H1 (cell line): ENCODE measurements around the gene TTC4. TPM values are rescaled to one million over a fixed set of nuclear protein-coding genes. Genes with fewer than 3 reads are reported as not detected.

Experiments
- CTCF ChIA-PET: fragments of 300-600 bp; sonication (Branson Sonifier 250); formaldehyde crosslinking; loops from one replicate; lab custom pipeline; 2021; ENCODE audit not compliant: partially characterized antibody; lab: Charles Lee
- POLR2A ChIA-PET: fragments of 300-600 bp; sonication (Branson Sonifier 250); formaldehyde crosslinking; loops from one replicate; lab custom pipeline; 2021; ENCODE audit warnings: inconsistent platforms; ENCODE audit not compliant: partially characterized antibody; lab: Charles Lee
- DNase-seq, 2 experiments: peaks; one replicate each; pipeline versions ENCODE4 v3.0.0 to v3.0.0-alpha.2; 2010 to 2022; ENCODE audit warnings: low spot score in 2 of 2, low read depth in 1 of 2, mixed read lengths in 1 of 2
- FAIRE-seq: peaks from 2 replicates; lab custom pipeline; 2011; peaks lifted over from hg19 to GRCh38; lab: Jason Lieb, UNC
- H2AFZ ChIP-seq: 2 replicates; pipeline ENCODE4 v1.8.1; 2012; ENCODE audit warnings: low read length, inconsistent platforms
- H2AK5ac ChIP-seq: 2 replicates; pipeline ENCODE4 v1.6.1; 2013; ENCODE audit warnings: low read depth, low read length
- H2BK120ac ChIP-seq: replicated peaks from 2 replicates; pipeline ENCODE3; 2013; ENCODE audit warnings: low read depth, low read length, inconsistent platforms
- H2BK12ac ChIP-seq: 2 replicates; pipeline ENCODE4 v1.6.1; 2013; ENCODE audit warnings: low read depth, low read length
- H2BK15ac ChIP-seq: 2 replicates; pipeline ENCODE4 v1.6.1; 2013; ENCODE audit warnings: low read length
- H2BK20ac ChIP-seq: 2 replicates; pipeline ENCODE4 v1.6.1; 2013; ENCODE audit warnings: low read length
- H2BK5ac ChIP-seq: 2 replicates; pipeline ENCODE4 v1.6.1; 2013; ENCODE audit warnings: low read depth, low read length
- H3K14ac ChIP-seq: 2 replicates; pipeline ENCODE4 v1.6.1; 2013; ENCODE audit warnings: inconsistent platforms; ENCODE audit not compliant: insufficient read length
- H3K18ac ChIP-seq: 2 replicates; pipeline ENCODE4 v1.6.1; 2013; ENCODE audit warnings: low read length; ENCODE audit errors: extremely low read depth
- H3K23ac ChIP-seq: 2 replicates; pipeline ENCODE4 v1.6.1; 2013; ENCODE audit warnings: inconsistent platforms; ENCODE audit not compliant: insufficient read length
- H3K23me2 ChIP-seq: 2 replicates; pipeline ENCODE4 v1.6.1; 2013; ENCODE audit warnings: low read depth, low read length
- H3K27ac ChIP-seq: 2 replicates; pipeline ENCODE4 v1.6.1; 2011; ENCODE audit warnings: low read depth, low read length, inconsistent platforms
- H3K27me3 ChIP-seq, 4 experiments: replicated peaks in 1 of 4; 1 replicate in 1 of 4; 2 replicates in 3 of 4; pipeline versions ENCODE4 v1.6.1 to v1.8.1; 2011 to 2013; ENCODE audit warnings: low read length in 3 of 4, mild to moderate bottlenecking in 3 of 4, inconsistent platforms in 2 of 4, mixed read lengths in 2 of 4, moderate library complexity in 1 of 4; ENCODE audit not compliant: control insufficient read depth in 3 of 4, insufficient read depth in 3 of 4; ENCODE audit errors: extremely low read depth in 1 of 4
- H3K36me3 ChIP-seq, 4 experiments: 2 replicates each; pipeline versions ENCODE4 v1.6.1 to v1.8.1; 2011 to 2013; ENCODE audit warnings: mild to moderate bottlenecking in 4 of 4, low read length in 3 of 4, moderate library complexity in 2 of 4, control low read depth in 1 of 4, inconsistent platforms in 1 of 4; ENCODE audit not compliant: insufficient read depth in 4 of 4, control insufficient read depth in 2 of 4
- H3K4ac ChIP-seq: replicated peaks from 2 replicates; pipeline ENCODE3; 2013; ENCODE audit warnings: low read length, low read depth, mixed read lengths, inconsistent platforms; ENCODE audit not compliant: insufficient read length
- H3K4me1 ChIP-seq, 4 experiments: replicated peaks in 1 of 4; 1 replicate in 1 of 4; 2 replicates in 3 of 4; pipeline versions ENCODE4 v1.6.1 to v1.8.1; 2011 to 2013; ENCODE audit warnings: low read length in 3 of 4, inconsistent platforms in 2 of 4, mixed read lengths in 1 of 4; ENCODE audit not compliant: insufficient read depth in 4 of 4, control insufficient read depth in 3 of 4
- H3K4me2 ChIP-seq, 2 experiments: 2 replicates each; pipeline versions ENCODE4 v1.6.1 to v1.8.1; 2011 to 2013; ENCODE audit warnings: low read depth in 2 of 2, low read length in 2 of 2, control low read depth in 1 of 2, inconsistent platforms in 1 of 2, mild to moderate bottlenecking in 1 of 2; ENCODE audit not compliant: insufficient read depth in 1 of 2
- H3K4me3 ChIP-seq, 4 experiments: fragments of 200-600, 300-600 bp in 1 of 4; sonication (generic), shearing (Covaris generic), sonication (Bioruptor Twin) in 1 of 4; 2 replicates each; pipeline versions ENCODE4 v1.5.1 to v1.8.1; 2011 to 2016; ENCODE audit warnings: low read length in 4 of 4, low read depth in 3 of 4, control low read depth in 2 of 4, inconsistent platforms in 2 of 4, mild to moderate bottlenecking in 2 of 4, mixed read lengths in 1 of 4, moderate library complexity in 1 of 4; ENCODE audit not compliant: insufficient read depth in 2 of 4; ENCODE audit errors: extremely low read depth in 1 of 4
- H3K56ac ChIP-seq: replicated peaks from 2 replicates; pipeline ENCODE3; 2013; ENCODE audit warnings: low read depth, mild to moderate bottlenecking, mixed read lengths, low read length, inconsistent platforms; ENCODE audit not compliant: insufficient read length
- H3K79me1 ChIP-seq: 2 replicates; pipeline ENCODE4 v1.6.1; 2013; ENCODE audit warnings: low read depth, low read length, control low read depth
- H3K79me2 ChIP-seq, 2 experiments: 2 replicates each; pipeline versions ENCODE4 v1.6.1 to v1.8.1; 2012 to 2013; ENCODE audit warnings: low read length in 2 of 2, mild to moderate bottlenecking in 2 of 2, inconsistent platforms in 1 of 2; ENCODE audit not compliant: insufficient read depth in 2 of 2, control insufficient read depth in 1 of 2
- H3K9ac ChIP-seq, 4 experiments: replicated peaks in 1 of 4; 1 replicate in 1 of 4; 2 replicates in 3 of 4; pipeline versions ENCODE4 v1.6.1 to v1.8.1; 2011 to 2013; ENCODE audit warnings: low read depth in 3 of 4, low read length in 3 of 4, control low read depth in 2 of 4, mild to moderate bottlenecking in 2 of 4, moderate library complexity in 2 of 4, inconsistent platforms in 1 of 4; ENCODE audit errors: extremely low read depth in 1 of 4
- H3K9me3 ChIP-seq, 2 experiments: 2 replicates each; pipeline versions ENCODE4 v1.6.1 to v1.8.1; 2012 to 2013; ENCODE audit warnings: mild to moderate bottlenecking in 2 of 2, moderate library complexity in 2 of 2, control low read depth in 1 of 2, inconsistent platforms in 1 of 2, low read depth in 1 of 2, low read length in 1 of 2, mixed read lengths in 1 of 2; ENCODE audit not compliant: insufficient read depth in 2 of 2
- H4K20me1 ChIP-seq, 2 experiments: replicated peaks in 1 of 2; 2 replicates each; pipeline versions ENCODE3 to v1.8.1; 2011 to 2013; ENCODE audit warnings: inconsistent platforms in 2 of 2, low read length in 2 of 2, mild to moderate bottlenecking in 1 of 2; ENCODE audit not compliant: insufficient read depth in 2 of 2, control insufficient read depth in 1 of 2
- H4K5ac ChIP-seq: 2 replicates; pipeline ENCODE4 v1.6.1; 2013; ENCODE audit warnings: low read length, low read depth, mixed read lengths, inconsistent platforms; ENCODE audit not compliant: insufficient read length
- H4K8ac ChIP-seq: 2 replicates; pipeline ENCODE4 v1.8.0; 2013; ENCODE audit warnings: mild to moderate bottlenecking, moderate library complexity, low read length, inconsistent platforms; ENCODE audit not compliant: insufficient read depth; ENCODE audit errors: extremely low read depth
- H4K91ac ChIP-seq: replicated peaks from 2 replicates; pipeline ENCODE3; 2013; ENCODE audit warnings: low read length, mixed read lengths, inconsistent platforms; ENCODE audit not compliant: insufficient read length
- EGR1 ChIP-seq: IDR thresholded peaks from 2 replicates; pipeline ENCODE4 v1.6.1; 2011; ENCODE audit warnings: low read depth, low read length, borderline replicate concordance
- EZH2 ChIP-seq: fragments of 200-600 bp; sonication (generic); IDR thresholded peaks from 2 replicates; pipeline ENCODE4 v1.7.1; 2012; ENCODE audit warnings: low read depth, mild to moderate bottlenecking, moderate library complexity, low read length, inconsistent platforms; ENCODE audit not compliant: severe bottlenecking
- GTF2F1 ChIP-seq: IDR thresholded peaks from 2 replicates; pipeline ENCODE4 v1.6.1; 2012; ENCODE audit warnings: low read depth, low read length, improper control_type of control experiment, borderline replicate concordance
- KDM5A ChIP-seq: fragments of 200-600 bp; IDR thresholded peaks from 2 replicates; pipeline ENCODE4 v1.7.1; 2012; ENCODE audit warnings: mild to moderate bottlenecking, low read length, inconsistent platforms, mixed read lengths
- POLR2A ChIP-seq, 2 experiments: IDR thresholded peaks; 1 replicate in 1 of 2; 2 replicates in 1 of 2; pipeline ENCODE4 v1.6.1; 2011; ENCODE audit warnings: low read depth in 2 of 2, low read length in 2 of 2, mild to moderate bottlenecking in 2 of 2; ENCODE audit errors: control extremely low read depth in 1 of 2
- RAD21 ChIP-seq, 2 experiments: IDR thresholded peaks in 1 of 2; conservative IDR thresholded peaks in 1 of 2; 2 replicates each; pipeline ENCODE4 v1.6.1; 2011; ENCODE audit warnings: low read depth in 2 of 2, low read length in 2 of 2, improper control_type of control experiment in 1 of 2, inconsistent platforms in 1 of 2, mild to moderate bottlenecking in 1 of 2, moderate library complexity in 1 of 2
- SAP30 ChIP-seq: fragments of 300-600 bp; sonication (generic); IDR thresholded peaks from 2 replicates; pipeline ENCODE4 v1.7.1; 2012; ENCODE audit warnings: low read length, moderate library complexity, mild to moderate bottlenecking, inconsistent platforms; ENCODE audit not compliant: insufficient read depth, insufficient replicate concordance
- SIN3A ChIP-seq, 2 experiments: IDR thresholded peaks in 1 of 2; conservative IDR thresholded peaks in 1 of 2; 2 replicates each; pipeline ENCODE4 v1.6.1; 2011 to 2012; ENCODE audit warnings: low read length in 2 of 2, improper control_type of control experiment in 1 of 2, low read depth in 1 of 2, mild to moderate bottlenecking in 1 of 2
- SP2 ChIP-seq: IDR thresholded peaks from 2 replicates; pipeline ENCODE4 v1.6.1; 2012; ENCODE audit warnings: mild to moderate bottlenecking, low read length, inconsistent platforms
- SP4 ChIP-seq: IDR thresholded peaks from 2 replicates; pipeline ENCODE4 v1.6.1; 2012; ENCODE audit warnings: low read length, inconsistent platforms
- TBP ChIP-seq: IDR thresholded peaks from 2 replicates; pipeline ENCODE4 v1.6.1; 2011; ENCODE audit warnings: low read depth, low read length, improper control_type of control experiment
- TCF12 ChIP-seq: IDR thresholded peaks from 2 replicates; pipeline ENCODE4 v1.6.1; 2011; ENCODE audit warnings: low read depth, mild to moderate bottlenecking, low read length
- YY1 ChIP-seq: IDR thresholded peaks from 2 replicates; pipeline ENCODE4 v1.6.1; 2011; ENCODE audit warnings: low read depth, mild to moderate bottlenecking, low read length
- WGBS, 2 experiments: shearing (Covaris generic) in 1 of 2; methylation state at CpG; one replicate each; pipeline versions ENCODE4 v1.1.6 to v1.1.7; 2013 to 2015; ENCODE audit warnings: low lambda C conversion rate in 2 of 2, mixed read lengths in 2 of 2, inconsistent platforms in 1 of 2, low coverage in 1 of 2, missing lambda C conversion rate in 1 of 2; ENCODE audit not compliant: insufficient replicate concordance in 2 of 2, insufficient coverage in 1 of 2, insufficient read length in 1 of 2; ENCODE audit errors: extremely low coverage in 1 of 2, missing lambda C conversion rate in 1 of 2; 5-methylcytosine and 5-hydroxymethylcytosine counted together
- polyA plus RNA-seq, 7 experiments: library from polyadenylated mRNA; depleted of rRNA in 3 of 7; stranded (reverse) in 5 of 7; unstranded in 2 of 7; fragments of >200 nt in 5 of 7; fragments of 200-250 nt in 2 of 7; gene quantifications; 1 replicate in 5 of 7; 2 replicates in 1 of 7; 4 replicates in 1 of 7; pipeline versions ENCODE4 v1.2.1 to v1.2.3, GENCODE V29; 2011 to 2013; ENCODE audit warnings: missing spikeins in 2 of 7, mixed read lengths in 2 of 7
- total RNA-seq: library from RNA; stranded (reverse); fragmentation: NEBNext Ultra II Directional; extraction: Animal tissue kit (Norgen Biotek cat#: 25700); gene quantifications from 2 replicates; pipeline ENCODE4 v1.2.1, GENCODE V29; 2021
- TF ChIP-seq, protein P1 (sequence below): IDR thresholded peaks from 2 replicates; pipeline ENCODE4 v1.6.1; 2012; ENCODE audit warnings: inconsistent platforms

TTC4 gene
- total and polyA plus RNA-seq, 2 of the 8 experiments (the other 6 are each of a cell fraction or from before 2014, with no cell fraction given): 21.0 to 25.1 TPM

DNA sequence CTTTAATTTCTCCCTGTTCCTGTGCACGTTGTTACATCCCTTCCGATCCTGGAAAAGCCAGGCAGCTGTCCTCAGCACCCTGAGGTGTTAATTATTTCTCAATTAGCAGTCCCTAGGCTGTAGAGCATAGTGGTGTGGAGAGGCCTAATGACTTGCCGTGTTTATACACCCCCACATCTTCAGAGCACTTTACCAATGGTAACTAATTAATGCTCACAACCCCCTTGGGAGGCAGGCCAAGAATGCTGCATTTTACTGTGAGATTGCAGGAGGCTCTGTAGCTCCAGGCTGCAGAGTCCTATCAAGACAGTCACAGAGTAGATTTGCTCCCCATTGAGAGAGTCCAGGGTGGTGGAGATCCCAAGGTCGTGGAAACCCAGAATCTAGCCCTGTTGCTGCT, 51.1 kb downstream of the TTC4 start:
- no peak overlapping the region for H3K56ac ChIP-seq
- peaks cover 0 to 15% of the 10 kb centered on the region in 2 experiments; a peak in 2 of 4 replicates for H3K79me2 ChIP-seq
- H2BK20ac ChIP-seq: no peak overlapping the region
- ChIA-PET CTCF (interaction anchor here (0.8 to 5.4 kb wide), 8 partner anchors 10 to 34 kb away, joined by 3 to 43 read pairs (median 4); partner anchors contain the start of gene TTC22), POLR2A (interaction anchor here (1.4 kb wide), 1 partner anchor 25 kb away, joined by 4 read pairs; no protein-coding TSS in a partner anchor)
- H2AFZ ChIP-seq: no peak overlapping the region
- no peaks in the 10 kb centered on the region for H3K9me3 ChIP-seq
- H3K27ac ChIP-seq: no peak overlapping the region
- H4K5ac ChIP-seq: no peak overlapping the region
- no peak overlapping the region for H3K4ac ChIP-seq
- no peak for DNase-seq
- H2AK5ac ChIP-seq: no peak overlapping the region
- no peak overlapping the region for H2BK15ac ChIP-seq
- H3K23me2 ChIP-seq: peaks cover 7% of the 10 kb centered on the region; the same call in 1 of the 2 replicates
- no peaks in the 10 kb centered on the region for H3K36me3 ChIP-seq
- H3K23ac ChIP-seq: no peak overlapping the region
- peaks cover 4% of the 10 kb centered on the region; the same call in 1 of the 2 replicates for H3K79me1 ChIP-seq
- H2BK120ac ChIP-seq: no peak overlapping the region
- H3K18ac ChIP-seq: no peak overlapping the region
- H3K14ac ChIP-seq: no peak overlapping the region
- H3K4me3 ChIP-seq: no peak overlapping the region
- H4K8ac ChIP-seq: no peak overlapping the region; the same call in 1 of the 2 replicates
- H3K4me2 ChIP-seq: no peak overlapping the region
- FAIRE-seq: no peak
- no peaks in the 10 kb centered on the region for H4K20me1 ChIP-seq
- WGBS, 2 experiments: 72% methylated on average over 4 of the region's 4 CpGs; no CpG with 5 or more reads in 1 of the 2 experiments
- H4K91ac ChIP-seq: no peak overlapping the region
- no peak overlapping the region for H2BK5ac ChIP-seq
- no peak overlapping the region for H2BK12ac ChIP-seq
- no peaks in the 10 kb centered on the region for H3K4me1 ChIP-seq
- H3K9ac ChIP-seq: no peak overlapping the region
- no peaks in the 10 kb centered on the region for H3K27me3 ChIP-seq
- no peak for TF ChIP-seq EZH2
- TF ChIP-seq EGR1: no peak
- no peak for TF ChIP-seq SAP30
- TF ChIP-seq POLR2A (IDR thresholded peaks at IDR 0.05; ENCODE audit: control extremely low read depth in 1 of 2, low read depth in 2 of 2, low read length in 2 of 2): no peak
- no peak for TF ChIP-seq YY1
- TF ChIP-seq TCF12: no peak
- TF ChIP-seq, protein P1, sequence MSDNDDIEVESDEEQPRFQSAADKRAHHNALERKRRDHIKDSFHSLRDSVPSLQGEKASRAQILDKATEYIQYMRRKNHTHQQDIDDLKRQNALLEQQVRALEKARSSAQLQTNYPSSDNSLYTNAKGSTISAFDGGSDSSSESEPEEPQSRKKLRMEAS: no peak
- TF ChIP-seq GTF2F1: no peak
- TF ChIP-seq SIN3A (conservative IDR thresholded peaks at IDR 0.05 in 1 of 2, IDR thresholded peaks at IDR 0.05 in 1 of 2; ENCODE audit: low read depth in 1 of 2, low read length in 2 of 2): no peak
- TF ChIP-seq SP2: no peak
- TF ChIP-seq SP4: no peak
- TF ChIP-seq TBP: no peak
- no peak for TF ChIP-seq RAD21 (IDR thresholded peaks at IDR 0.05 in 1 of 2, conservative IDR thresholded peaks at IDR 0.05 in 1 of 2; ENCODE audit: low read depth in 2 of 2, low read length in 2 of 2)
- TF ChIP-seq KDM5A: no peak
